Pons (tissue), 1 donor: Measurements from ENCODE around the gene CIBAR2.

Experiments used
- DNase-seq: peaks from one replicate; pipeline ENCODE4 v3.0.0-alpha.2; 2016; ENCODE audit warnings: low spot score

The CIBAR2 gene

GRCh38 chr16:85112364-85112763 is at the start of gene CIBAR2:
Gene CIBAR2, minus strand, starts transcription at chr16:85112472. Its CDS starts 120 bp downstream, at chr16:85112352.
- no peak for DNase-seq

DNA sequence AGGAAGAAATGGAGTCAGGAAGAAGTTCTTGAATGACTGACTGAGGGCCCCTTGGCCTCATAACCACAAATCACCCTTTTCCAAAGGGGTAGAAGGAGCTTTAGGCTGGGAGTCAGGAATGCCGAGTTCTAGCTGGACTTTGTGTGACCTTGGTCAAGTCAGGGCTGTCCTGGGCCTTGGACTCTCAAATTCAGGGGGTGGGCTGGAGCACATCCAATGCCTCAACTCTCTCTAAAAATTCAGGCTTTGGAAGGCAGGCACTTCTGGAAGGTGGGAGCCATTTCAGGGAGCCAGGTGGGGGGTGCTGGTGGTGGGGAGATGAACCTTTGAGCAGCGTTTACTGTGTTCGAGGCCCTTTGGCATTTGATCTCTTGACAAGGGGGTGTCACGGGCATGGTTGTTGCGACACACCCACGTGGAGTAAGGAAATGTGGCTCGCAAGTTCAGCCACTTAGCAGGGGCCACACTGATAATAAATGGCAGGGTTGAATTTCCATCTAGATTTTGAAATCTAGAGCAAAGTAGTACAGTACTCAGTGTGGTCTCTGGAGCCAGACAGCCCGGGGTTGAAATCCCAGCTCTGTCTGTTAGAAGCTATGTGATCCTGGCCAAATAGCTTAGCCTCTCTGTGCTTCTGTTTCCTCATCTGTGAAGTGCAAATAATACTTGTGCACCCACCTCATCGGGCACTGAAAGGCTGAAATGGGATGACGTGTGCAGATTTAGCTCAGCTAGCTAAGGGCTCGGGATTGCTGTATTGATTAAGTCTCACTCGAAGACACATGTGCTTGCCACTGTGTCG is 47.1 kb upstream of the CIBAR2 start:
- DNase-seq: no peak

DNA sequence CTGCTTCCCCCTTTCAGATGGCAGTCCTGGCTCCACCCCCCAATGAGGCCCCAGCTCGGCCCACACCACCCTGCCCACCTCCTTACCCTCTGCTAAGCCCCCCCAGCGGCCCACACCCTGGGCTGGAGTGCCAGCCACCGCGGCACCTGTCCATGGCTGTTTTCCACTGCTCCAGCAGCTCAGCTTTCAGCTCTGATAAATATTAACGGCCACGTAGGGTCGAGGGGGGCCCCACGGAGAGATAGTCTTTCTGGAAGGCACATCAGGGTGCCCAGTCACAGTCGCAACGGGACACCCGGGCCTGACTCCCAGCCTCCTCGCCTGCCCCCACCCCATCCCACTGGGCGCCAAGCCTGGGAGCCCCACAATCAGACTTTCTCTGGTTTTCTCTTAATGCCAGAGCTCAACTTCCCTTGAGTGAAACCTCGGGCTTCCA is 46.5 kb upstream of the CIBAR2 start:
- no peak for DNase-seq

- DNase-seq: no peak
Measured at GRCh38 chr16:85157813-85158742, 45.8 kb upstream of the CIBAR2 start.

DNA sequence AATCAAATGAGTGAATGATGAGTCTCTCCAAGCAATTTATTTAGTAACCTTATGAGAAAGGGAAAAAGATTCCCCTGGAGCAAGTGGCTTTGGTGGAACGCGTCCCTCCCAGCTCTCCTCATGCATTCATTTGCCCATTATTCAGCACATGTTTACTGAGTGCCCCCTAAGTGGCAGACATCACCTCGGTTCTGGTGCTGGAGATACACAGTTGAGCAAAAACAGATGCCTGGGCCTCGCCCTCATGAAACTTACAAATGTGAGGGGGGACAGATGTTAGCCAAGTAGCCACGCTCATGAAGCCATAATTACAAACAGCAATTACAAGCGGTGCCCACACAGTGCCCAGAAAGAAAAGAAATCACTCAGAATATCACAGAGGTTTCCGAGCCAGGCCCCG is 45.1 kb upstream of the CIBAR2 start:
- no peak for DNase-seq

- no peak for DNase-seq
Measured at GRCh38 chr16:85156869-85157268, 44.6 kb upstream of the CIBAR2 start.

DNA sequence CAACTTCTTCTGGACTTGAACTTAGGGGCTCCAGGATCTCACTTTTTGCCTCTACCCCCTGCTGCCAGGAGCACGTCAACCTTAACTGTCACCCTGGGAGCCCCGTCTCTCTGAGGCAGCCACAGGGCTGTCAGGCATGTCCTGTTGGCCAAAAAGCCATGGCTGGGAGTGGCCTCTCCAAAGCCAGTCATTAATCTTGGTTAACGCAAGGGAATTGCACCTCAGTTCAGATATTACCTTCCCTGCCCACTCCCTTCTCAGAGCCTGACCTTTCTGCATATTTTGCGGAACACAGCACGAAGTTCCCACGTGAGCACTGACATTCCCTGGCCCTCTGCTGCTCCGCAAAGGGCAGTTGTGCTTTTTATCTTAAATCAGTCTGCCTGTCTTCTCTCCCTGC is 44.2 kb upstream of the CIBAR2 start:
- DNase-seq: no peak

DNA sequence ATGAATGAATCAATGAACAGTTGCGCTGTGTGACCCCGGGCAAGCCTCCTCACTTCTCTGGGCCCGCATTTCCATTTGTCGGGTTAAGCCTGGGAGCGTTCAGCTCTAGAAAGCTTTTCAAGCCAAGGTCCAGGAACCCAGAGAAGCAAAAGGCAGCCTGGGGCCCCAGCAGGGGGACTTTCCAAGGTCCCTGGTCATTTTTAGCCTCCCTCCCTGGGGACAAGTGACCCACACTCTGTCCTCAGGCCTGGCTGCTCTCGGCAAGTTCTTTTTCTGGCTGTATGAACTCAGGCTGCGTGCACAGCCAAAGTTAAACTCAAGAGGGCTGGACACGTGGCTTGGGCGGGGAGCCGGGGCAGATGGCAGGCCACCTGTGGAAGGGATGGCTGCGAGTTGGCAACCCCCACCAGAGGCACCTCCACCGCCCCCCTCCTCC is 41.4 kb upstream of the CIBAR2 start:
- DNase-seq: no peak

DNA sequence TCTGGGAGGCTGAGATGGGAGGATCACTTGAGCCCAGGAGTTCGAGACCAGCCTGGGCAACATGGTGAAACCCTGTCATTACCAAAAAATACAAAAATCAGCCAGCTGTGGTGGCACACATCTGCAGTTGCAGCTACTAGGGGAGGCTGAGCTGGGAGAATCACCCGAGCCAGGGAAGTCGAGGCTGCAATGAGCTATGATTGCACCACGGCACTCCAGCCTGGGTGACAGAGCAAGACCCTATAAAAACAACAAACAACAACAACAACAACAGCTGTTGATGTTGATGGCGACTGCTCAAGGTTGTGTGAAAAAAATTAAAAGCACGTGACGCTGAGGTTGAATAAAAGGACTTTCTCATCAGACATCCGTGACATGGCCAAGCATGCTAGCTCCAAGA is 40.8 kb upstream of the CIBAR2 start:
- DNase-seq: no peak

DNA sequence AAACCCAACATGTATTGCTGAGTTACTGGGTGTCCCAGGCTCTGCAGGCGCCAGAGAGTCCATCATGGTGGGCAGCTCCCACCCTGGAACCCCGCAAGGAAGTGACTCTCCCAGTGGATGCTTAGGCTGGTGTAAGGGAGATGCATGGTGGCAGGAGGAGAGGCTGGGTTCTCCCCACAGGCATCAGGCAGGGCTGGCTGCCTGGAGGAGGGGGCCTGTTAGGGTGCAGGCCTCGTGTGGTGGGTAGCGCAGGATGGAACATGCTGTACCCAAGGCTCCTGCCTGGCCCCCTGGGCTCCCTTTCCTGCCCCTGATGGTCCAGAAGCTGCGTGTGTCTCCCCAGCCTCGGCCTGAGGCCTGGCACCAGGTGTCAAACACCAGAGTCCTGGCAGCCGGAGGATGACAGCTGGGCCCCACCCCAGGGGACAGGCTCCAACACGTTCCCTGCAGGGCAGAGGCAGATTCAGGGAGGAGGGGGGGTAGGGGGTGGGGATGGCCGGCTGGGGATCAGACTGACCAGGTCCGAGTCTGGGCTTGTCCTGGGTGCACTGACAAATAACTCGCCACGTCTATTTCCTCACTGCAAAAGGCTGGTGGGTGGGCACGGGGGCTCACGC is 40.2 kb upstream of the CIBAR2 start:
- no peak for DNase-seq

DNA sequence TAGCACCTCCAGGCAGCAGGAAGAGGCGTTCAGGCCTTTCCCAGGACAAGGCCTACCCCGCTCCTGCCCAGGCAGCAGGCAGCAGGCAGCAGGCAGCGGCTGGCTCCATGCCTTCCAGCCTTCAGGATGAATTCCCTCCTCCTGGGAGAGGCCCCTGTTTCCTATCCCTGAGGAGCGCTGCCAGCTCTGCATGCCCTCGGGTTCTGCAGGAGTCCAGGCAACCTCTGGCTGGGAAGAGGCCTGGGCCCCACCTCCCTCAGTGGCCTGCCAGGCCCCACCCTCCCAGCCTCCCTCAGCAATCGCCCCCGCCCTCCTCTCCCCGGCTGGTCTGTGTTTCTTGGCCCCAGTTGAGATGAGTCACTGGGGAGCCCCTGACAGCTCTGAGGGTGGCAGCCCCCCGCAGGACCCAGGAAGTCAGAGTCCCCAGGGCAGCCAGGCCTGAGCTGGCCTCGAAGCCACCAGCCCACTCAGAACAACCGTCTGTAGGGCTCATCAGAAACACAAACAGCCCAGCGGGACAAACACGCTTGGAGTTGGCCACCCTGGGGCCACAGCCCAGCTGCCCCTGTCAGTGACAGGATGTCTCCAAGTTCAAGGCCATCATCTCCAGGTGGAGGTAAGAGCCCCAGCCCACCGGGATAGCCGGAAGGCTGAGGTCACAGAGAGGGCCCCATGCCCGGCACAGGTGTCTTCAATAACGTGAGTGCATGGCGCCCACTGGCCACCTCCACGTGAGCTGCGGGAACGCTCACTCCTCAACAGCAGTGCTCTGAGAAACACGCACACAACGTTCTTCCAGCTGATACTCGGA is 39.5 kb upstream of the CIBAR2 start:
- DNase-seq: peak; percentile 32

DNA sequence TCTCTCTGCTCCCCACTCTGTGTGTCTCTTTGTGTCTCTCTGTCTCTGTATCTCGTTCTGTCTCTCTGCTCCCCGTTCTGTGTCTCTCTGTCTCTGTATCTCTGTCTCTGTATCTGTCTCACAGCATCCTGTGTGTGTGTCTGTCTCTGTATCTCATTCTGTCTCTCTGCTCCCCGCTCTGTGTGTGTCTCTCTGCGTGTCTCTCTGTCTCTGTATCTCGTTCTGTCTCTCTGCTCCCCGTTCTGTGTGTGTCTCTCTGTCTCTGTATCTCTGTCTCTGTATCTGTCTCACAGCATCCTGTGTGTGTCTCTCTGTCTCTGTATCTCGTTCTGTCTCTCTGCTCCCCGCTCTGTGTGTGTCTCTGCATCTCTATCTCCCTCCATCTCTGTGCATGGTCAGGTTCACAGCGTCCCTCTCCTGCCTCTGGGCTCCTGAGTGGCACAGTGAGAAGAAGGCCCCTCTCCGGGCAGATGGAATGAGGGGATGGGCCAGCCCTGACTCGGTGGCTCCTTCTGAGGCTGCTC is 38.9 kb upstream of the CIBAR2 start:
- DNase-seq: no peak

GRCh38 chr16:85150331-85150940 is 38.2 kb upstream of the CIBAR2 start:
- no peak for DNase-seq

DNA sequence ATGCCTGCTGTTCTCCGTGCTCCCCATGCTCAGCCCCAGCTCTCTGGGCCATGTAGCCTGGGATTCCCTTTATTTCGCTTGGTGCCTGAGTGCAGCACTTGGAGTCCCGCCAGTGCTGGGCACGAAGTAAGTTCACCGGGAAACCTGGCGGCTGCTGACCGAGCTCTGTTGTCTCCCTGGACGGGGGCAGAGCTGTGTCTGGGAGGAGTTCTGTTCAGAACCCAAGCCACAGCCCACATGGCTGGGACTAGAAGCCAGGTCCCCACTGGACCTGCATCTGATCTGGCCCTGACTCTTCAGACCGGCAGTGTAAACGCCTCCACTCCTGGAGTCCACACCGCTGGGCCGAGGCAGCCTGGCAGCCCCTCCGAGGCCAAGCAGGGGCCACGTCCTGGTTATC is 37.5 kb upstream of the CIBAR2 start:
- DNase-seq: peak; percentile 53

- no peak for DNase-seq
Measured at GRCh38 chr16:85148931-85149330, 36.7 kb upstream of the CIBAR2 start.

DNA sequence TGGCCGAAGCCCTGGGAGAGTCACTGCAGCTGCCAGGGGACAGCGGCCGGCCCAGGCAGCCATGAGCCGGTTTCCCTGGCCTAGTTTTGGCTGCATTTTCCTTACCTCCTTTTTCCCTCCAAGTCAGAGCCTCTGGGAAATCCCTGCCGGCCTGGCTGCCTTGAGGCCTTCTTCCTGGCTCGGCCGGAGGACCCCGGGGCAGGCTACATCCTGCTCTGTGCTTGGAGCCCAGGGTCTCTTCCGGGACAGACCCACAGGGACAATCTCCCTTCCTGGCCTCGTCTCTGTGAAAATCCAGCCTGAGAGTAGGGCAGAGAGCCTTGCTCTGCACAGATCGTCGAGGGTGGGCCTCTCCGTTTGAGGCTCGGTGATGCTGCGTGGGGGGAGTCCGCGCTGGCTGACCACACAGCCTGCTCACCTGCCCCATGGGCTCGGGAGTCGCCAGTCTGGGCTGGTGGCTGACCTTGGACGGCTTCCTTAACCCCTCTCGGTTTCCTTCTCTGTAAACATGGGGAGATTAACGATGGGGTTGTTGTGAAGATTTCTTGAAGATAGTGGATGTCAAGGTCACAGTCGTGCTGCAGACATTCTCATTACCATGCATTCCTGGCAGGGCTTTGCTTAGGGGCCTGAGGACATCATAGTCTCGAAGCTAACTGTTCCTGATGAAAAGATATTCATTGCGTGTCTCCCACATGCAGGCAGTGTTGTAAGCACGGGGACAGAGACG is 34.8 kb upstream of the CIBAR2 start:
- no peak for DNase-seq

- DNase-seq: no peak
Measured at GRCh38 chr16:85146532-85146797, 34.2 kb upstream of the CIBAR2 start.

DNA sequence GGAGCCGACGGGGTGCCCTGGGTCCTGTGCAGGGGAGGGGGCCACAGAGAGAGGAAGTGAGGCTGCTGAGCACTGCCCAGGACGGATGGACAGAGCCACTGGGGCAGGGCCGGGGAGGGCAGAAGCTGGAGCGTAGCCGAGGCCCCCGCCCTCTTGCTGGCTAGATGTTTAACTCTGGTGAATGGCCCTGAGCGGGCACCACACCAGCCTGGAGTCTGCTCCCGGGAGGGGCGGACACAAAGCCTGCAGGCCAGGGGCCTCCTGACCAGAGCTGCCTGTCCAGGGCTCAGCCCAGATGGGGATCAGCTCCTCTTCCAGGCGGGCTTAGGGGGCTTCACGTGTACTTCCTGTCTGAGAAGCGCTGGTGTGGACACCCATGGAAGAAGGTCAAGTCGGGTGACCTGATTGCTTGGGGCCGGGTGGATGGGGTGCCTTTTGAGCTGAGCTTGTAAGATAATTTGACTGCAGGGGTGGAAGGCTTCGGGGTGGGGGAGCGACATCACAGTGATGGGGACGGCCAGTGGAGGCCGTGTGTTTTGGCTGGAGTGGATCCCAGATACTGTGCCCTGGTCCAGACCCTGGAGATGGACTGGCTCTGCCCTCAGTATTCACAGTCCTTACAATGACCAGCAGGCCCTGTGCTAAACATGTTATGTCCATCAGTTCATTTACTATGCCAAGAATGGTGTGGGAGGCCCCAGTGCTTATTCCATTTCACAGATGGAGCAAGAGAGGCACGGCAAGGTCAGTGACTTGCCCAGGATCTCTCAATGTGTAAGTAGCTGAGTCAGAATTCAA is 33.7 kb upstream of the CIBAR2 start:
- no peak for DNase-seq

DNA sequence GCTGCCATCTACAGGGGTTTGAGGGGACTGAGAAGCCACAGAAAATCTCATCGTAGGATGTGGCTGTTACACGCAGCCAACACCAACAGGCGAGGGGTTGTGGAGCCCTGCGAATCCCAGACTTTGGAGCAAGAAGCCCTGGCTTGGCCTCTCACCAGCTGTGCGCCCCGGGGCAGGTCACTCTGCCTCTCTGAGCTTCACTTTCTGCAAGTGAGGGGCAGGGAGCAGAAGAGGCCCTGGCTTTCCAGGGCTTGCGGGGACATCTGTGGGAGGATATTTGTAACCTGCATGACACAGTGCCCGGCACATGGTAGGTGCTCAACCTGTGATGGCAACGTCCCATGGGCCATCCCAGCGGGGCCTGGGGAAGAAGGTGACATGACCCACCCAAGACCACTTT is 32.9 kb upstream of the CIBAR2 start:
- no peak for DNase-seq
